ENCODE data around the gene PLXNA2.

Gene PLXNA2

DNA sequence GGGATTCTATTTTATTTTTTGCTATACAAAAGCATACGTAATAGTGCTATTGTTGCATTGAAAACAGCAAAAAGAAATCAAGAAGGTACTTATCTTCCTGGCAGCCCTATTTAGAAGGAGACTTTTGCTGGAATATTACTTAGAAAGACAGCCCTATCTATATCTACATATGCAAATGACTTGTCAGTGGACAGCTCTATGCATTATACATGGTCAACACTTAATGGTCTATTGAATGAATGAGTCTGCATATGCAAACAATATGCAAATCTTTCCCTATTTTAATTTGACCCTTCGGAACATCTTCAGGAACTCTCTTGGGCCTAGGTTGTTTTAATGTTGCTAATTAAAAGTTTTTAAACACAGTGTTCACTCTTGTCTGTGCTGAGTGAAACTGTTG, 110.8 kb downstream of the PLXNA2 start:
- ChIA-PET CTCF (interaction anchor here (1.2 to 12.3 kb wide), 10 partner anchors 11 to 117 kb away, joined by 3 to 242 read pairs (median 19); partner anchors contain the start of gene PLXNA2), POLR2A (no interaction called here)
- TF ChIP-seq, protein P1, sequence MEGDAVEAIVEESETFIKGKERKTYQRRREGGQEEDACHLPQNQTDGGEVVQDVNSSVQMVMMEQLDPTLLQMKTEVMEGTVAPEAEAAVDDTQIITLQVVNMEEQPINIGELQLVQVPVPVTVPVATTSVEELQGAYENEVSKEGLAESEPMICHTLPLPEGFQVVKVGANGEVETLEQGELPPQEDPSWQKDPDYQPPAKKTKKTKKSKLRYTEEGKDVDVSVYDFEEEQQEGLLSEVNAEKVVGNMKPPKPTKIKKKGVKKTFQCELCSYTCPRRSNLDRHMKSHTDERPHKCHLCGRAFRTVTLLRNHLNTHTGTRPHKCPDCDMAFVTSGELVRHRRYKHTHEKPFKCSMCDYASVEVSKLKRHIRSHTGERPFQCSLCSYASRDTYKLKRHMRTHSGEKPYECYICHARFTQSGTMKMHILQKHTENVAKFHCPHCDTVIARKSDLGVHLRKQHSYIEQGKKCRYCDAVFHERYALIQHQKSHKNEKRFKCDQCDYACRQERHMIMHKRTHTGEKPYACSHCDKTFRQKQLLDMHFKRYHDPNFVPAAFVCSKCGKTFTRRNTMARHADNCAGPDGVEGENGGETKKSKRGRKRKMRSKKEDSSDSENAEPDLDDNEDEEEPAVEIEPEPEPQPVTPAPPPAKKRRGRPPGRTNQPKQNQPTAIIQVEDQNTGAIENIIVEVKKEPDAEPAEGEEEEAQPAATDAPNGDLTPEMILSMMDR (IDR thresholded peaks at IDR 0.05; ENCODE audit: insufficient read depth, low read length, missing control alignments): no peak
- H3K4me3 ChIP-seq (ENCODE audit: low read depth, low read length): no peak overlapping the region
- DNase-seq (ENCODE audit: low read depth, low spot score): no peak

DNA sequence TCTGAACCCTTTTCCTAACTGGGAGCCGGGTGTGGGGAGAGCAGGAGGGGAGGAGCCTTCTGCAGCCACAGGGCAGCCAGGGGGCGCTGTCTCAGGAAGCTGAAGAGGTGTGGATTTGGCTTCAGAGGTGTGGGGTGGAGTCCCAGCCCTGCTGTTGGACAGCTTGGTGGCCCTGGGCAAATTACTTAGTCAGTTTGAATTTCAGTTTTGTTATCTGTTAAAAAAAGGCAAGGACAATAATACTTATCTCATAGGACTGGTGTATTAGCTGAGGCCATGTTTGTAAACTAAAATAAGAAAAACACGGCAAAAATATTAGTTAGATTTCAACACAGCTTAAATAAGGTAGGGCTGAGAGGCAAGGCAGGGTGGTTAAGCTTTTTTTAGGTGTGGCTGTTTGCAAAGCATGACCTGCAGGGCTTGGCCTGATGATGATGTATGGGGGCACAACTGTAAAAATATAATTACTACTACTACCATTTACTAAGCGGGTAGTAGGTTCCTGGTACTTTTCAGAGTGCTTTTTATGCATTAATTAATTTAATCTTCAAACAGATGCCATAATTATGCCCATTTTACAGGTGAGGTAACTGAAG, 111.8 kb downstream of the PLXNA2 start:
- TF ChIP-seq, protein P1 (IDR thresholded peaks at IDR 0.05; ENCODE audit: insufficient read depth, low read length, missing control alignments): peak; percentile 88
- no peak overlapping the region for H3K4me3 ChIP-seq (ENCODE audit: low read depth, low read length)
- ChIA-PET POLR2A (interaction anchor here (1.2 kb wide), 1 partner anchor 104 kb away, joined by 4 read pairs; no protein-coding TSS in a partner anchor), CTCF (interaction anchor here (0.7 to 12.3 kb wide), 28 partner anchors 11 to 1243 kb away, joined by 3 to 242 read pairs (median 6); partner anchors contain the start of gene PLXNA2)
- DNase-seq (ENCODE audit: low read depth, low spot score): no peak

DNA sequence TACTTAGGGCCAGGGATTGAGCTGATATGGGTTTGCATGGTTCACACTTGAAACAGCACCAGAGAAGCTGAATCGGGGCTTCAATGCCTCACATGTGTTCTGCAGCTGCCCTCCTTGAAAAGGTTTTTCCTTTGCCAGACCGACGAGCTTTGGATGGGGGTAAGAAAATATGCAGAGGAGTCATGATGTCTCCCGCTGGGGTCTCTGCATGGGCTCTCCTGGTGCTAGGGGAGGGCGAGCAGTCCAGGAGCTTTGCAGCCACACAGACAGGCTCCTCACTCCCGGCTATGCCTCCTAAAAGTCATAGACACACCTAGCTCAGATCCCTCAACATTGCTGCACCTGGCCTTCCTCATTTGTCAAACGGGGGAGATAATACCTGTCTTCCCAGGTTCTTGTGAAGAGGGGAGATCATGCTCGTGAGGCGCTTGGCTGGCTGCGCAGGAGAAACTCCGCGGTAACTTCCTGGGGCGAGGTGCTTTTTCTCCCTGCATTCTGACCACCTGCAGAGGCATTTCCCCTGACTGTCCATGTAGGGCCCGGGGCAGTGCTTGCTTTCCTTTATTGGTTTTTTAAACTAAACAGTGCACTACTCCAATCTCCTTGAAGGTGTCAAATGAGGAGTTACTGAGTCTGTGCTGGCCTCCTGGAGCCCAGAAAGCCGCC, 112.4 kb downstream of the PLXNA2 start:
- ChIA-PET CTCF (interaction anchor here (0.7 to 12.3 kb wide), 39 partner anchors 10 to 1244 kb away, joined by 3 to 242 read pairs (median 5); partner anchors contain the start of gene PLXNA2), POLR2A (interaction anchor here (1.2 kb wide), 1 partner anchor 105 kb away, joined by 4 read pairs; no protein-coding TSS in a partner anchor)
- H3K4me3 ChIP-seq (ENCODE audit: low read depth, low read length): no peak overlapping the region
- TF ChIP-seq, protein P1 (IDR thresholded peaks at IDR 0.05; ENCODE audit: insufficient read depth, low read length, missing control alignments): no peak
- no peak for DNase-seq (ENCODE audit: low read depth, low spot score)

DNA sequence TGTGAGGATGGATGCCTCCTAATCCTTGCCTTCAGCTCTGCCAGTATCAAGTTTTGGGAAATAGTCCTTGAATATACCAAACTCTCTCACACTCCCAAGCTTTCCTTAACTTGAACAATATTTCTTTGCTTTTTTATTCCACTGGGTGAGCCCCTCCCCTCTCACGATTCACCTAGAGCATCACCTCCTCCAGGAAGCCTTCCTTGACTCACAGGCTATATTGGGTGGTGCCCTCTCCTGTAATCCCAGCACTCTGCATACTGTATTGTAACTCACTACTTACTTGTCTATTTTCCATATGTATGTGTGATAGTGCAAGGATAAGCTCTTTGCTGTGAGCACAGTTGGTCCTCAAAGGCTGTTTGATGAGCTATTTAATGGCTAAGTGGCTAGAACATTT, 114.7 kb downstream of the PLXNA2 start:
- no peak overlapping the region for H3K4me3 ChIP-seq (ENCODE audit: low read depth, low read length)
- POLR2A ChIA-PET: no interaction called here
- CTCF ChIA-PET: interaction anchor here (1.0 to 12.3 kb wide), 9 partner anchors 9 to 110 kb away, joined by 3 to 242 read pairs (median 4); partner anchors contain the start of gene PLXNA2
- no peak for DNase-seq (ENCODE audit: low read depth, low spot score)
- TF ChIP-seq, protein P1 (IDR thresholded peaks at IDR 0.05; ENCODE audit: insufficient read depth, low read length, missing control alignments): no peak

DNA sequence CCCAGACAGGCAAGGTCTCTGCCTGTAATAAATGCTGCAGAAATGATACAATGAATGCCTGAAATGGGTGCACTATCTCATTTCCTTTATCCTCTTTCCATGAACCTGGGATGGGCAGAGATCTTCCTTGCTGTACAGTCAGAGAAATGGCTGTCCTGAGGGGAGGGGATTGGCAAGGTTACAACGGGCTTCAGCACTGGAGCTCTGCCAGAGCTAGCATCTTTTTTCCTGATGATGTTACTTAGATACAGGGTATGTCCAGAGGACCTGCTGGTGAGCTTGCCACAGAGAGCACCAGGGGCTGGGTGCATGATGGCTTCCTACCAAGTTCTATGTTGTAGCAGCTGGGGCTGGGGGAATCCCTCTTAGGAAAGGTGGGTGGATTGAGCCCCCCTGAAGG, 115.1 kb downstream of the PLXNA2 start:
- POLR2A ChIA-PET: no interaction called here
- CTCF ChIA-PET: interaction anchor here (1.0 to 12.3 kb wide), 9 partner anchors 8 to 110 kb away, joined by 3 to 242 read pairs (median 4); partner anchors contain the start of gene PLXNA2
- no peak overlapping the region for H3K4me3 ChIP-seq (ENCODE audit: low read depth, low read length)
- no peak for DNase-seq (ENCODE audit: low read depth, low spot score)
- TF ChIP-seq, protein P1 (IDR thresholded peaks at IDR 0.05; ENCODE audit: insufficient read depth, low read length, missing control alignments): no peak
